GM12865 (cell line): ENCODE data around the gene SNAP25.

ENCODE experiments used
- DNase-seq: peaks from one replicate; pipeline ENCODE4 v3.0.0; 2010; ENCODE audit warnings: low read depth
- H3K4me3 ChIP-seq: 2 replicates; pipeline ENCODE4 v1.5.1; 2011; ENCODE audit warnings: mild to moderate bottlenecking, low read depth, low read length, control low read depth
- CTCF ChIP-seq: IDR thresholded peaks from 2 replicates; pipeline ENCODE4 v1.5.1; 2011; ENCODE audit warnings: low read length, control low read depth, low read depth, inconsistent platforms; ENCODE audit not compliant: insufficient read depth; ENCODE audit errors: missing control alignments

SNAP25 gene

GRCh38 chr20:10282979-10283456 lies 64.4 kb downstream of the SNAP25 start:
- DNase-seq, result no peak
- H3K4me3 ChIP-seq, result no peak overlapping the region
- TF ChIP-seq CTCF, result no peak

GRCh38 chr20:10286356-10286755 lies 67.7 kb downstream of the SNAP25 start:
- H3K4me3 ChIP-seq, result no peak overlapping the region
- DNase-seq, result no peak

DNA sequence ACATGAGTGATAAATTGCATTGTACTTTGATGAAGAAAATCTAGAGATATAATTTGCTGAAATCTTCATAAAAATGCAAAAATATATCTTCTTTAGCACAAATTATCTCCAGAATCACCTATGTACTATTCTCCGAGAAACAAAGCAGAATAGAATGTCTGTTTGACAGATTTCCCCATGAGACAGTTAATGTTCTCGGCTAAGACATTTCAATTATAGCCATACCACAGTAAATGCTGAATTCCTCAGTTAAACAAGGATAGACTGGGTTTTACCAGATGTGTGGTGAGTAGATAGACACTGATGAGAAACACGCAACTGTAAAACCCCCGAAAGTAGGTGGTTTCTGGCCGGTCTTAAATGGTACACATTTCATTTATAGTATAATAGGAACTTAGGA lies 69.8 kb downstream of the SNAP25 start:
- no peak for TF ChIP-seq CTCF
- no peak for DNase-seq
- H3K4me3 ChIP-seq, result no peak overlapping the region

More at GRCh38 chr20:10286356-10286755, 67.7 kb downstream of the SNAP25 start:
- TF ChIP-seq CTCF, result no peak

DNA sequence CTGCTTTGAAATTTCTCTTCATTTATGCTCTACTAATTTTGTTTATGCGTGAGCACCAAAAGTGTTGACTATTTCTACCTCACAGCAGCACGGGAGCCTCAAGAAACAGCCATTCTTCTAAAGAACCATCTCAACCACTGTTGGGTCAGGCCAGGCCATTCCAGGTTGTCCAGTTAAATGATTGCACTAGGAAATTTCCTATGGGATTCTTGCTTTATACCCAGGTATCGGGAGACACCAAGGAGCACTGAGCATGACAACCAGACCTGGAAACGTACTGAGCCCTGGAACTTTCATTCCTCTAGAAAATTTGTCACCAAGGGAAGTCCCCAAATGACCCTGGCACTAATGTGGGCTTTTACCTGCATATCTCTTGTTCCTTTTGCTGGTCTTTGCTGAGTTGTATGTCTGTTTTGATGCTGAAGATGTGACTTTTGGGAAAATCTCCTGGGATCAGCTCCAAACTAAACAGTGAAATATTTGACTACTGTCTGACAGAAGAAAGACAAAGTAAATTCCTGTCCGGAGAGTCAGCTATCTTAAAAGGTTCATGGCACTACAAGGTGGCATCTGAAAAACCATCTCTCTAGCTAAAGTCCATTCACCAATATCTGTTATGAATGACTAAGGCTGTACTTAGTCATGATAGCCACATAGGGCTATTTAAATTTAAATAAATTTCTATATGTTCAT lies 70.5 kb downstream of the SNAP25 start:
- TF ChIP-seq CTCF, result no peak
- no peak for DNase-seq
- no peak overlapping the region for H3K4me3 ChIP-seq

DNA sequence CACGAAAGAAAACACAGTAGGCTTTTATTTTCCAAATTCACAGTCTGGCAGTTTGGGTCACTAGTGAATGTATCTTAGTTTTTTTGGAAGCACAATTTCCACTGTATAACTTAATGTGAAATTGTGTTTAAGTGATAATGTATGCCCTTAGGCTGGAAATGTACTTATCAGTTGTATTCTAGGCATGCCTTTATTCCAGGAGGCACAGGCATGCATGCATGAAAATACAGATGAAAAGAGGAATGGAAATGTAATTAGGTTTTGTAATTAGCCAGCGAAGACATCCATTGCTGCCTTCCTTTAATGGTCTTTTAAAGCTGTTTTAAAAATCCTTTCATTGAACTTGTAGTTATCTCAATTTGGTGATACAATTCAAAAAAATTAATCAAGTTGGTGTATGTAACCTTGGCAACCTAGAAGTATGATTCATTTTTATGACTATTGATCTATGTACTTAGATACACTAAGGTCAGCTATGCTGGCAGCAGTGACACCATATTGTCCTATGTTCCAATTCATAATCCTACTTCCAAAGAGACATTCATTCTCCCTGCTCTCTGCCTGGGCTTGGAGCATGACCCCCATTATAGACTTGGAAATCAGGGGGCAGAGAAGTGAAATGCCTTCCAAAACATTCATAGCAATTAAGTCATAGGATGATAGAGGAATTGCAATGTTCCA lies 73.1 kb downstream of the SNAP25 start:
- no peak overlapping the region for H3K4me3 ChIP-seq
- TF ChIP-seq CTCF, result no peak
- no peak for DNase-seq

DNA sequence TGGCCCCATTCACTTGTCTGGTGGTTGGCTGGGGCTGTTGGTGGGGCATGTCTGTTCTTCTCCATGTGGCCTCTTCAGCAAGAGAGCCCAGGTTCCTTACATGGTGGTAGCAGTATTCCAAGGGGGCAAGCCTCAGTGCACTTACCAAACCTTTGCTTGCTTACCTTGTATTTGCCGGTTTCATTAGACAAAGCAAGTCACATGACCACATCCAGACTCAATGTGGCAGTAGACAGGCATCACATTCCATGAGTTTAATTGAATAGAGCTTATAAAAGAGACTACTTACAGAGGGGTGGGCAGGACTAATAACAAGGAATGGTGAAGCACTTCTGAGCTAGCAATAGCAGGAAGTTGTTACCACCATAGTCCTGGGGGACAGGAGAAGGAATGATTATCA lies 78.6 kb downstream of the SNAP25 start:
- no peak for DNase-seq

More for the DNA sequence above, 78.6 kb downstream of the SNAP25 start:
- no peak overlapping the region for H3K4me3 ChIP-seq
- no peak for TF ChIP-seq CTCF
